GM19467 (cell line): ENCODE measurements around the gene TPST2.
"Not testable (repeated sequence)": the region's sequence is repeated elsewhere in the genome, so short reads cannot be mapped to it uniquely, and the experiment has no call there.

Experiments
- ATAC-seq: cut with Tn5 transposase; IDR thresholded peaks from one replicate; pipeline ENCODE4 v1.9.1; 2021; ENCODE audit warnings: mild to moderate bottlenecking, moderate library complexity; ENCODE audit not compliant: unreplicated experiment

TPST2 gene

GRCh38 chr22:26589845-26590736, at the start of gene TPST2:
Gene TPST2, minus strand, starts transcription at chr22:26590132. Its CDS starts 48,502 bp downstream, at chr22:26541630.
- peak; percentile 56 for ATAC-seq

GRCh38 chr22:26636296-26636695, 46.4 kb upstream of the TPST2 start:
- no peak for ATAC-seq

- no peak for ATAC-seq
Measured at GRCh38 chr22:26635117-26635516, 45.2 kb upstream of the TPST2 start.

- ATAC-seq, result no peak
Measured at GRCh38 chr22:26634189-26634588, 44.3 kb upstream of the TPST2 start.

- ATAC-seq, result no peak
Measured at GRCh38 chr22:26632422-26633155, 42.7 kb upstream of the TPST2 start.

GRCh38 chr22:26631282-26631681, 41.4 kb upstream of the TPST2 start:
- ATAC-seq, result no peak

- no peak for ATAC-seq
Measured at GRCh38 chr22:26629988-26630761, 40.2 kb upstream of the TPST2 start.

- no peak for ATAC-seq
Measured at GRCh38 chr22:26624803-26625202, 34.9 kb upstream of the TPST2 start.

GRCh38 chr22:26623984-26624383, 34.1 kb upstream of the TPST2 start:
- no peak for ATAC-seq

GRCh38 chr22:26621663-26622062, 31.7 kb upstream of the TPST2 start, which contains the start of gene CRYBA4:
Gene CRYBA4, plus strand, starts transcription at chr22:26621963. Its CDS starts 634 bp downstream, at chr22:26622597.
- ATAC-seq, result no peak

GRCh38 chr22:26620197-26620596, 30.3 kb upstream of the TPST2 start:
- ATAC-seq, result no peak

- no peak for ATAC-seq
Measured at GRCh38 chr22:26619510-26619909, 29.6 kb upstream of the TPST2 start.

GRCh38 chr22:26618455-26618854, 28.5 kb upstream of the TPST2 start:
- ATAC-seq, result no peak

- no peak for ATAC-seq
Measured at GRCh38 chr22:26617271-26618199, 27.6 kb upstream of the TPST2 start, which contains the start of gene CRYBB1. Gene CRYBB1, minus strand, starts transcription at chr22:26618027. Its CDS starts 1,708 bp downstream, at chr22:26616319.

- no peak for ATAC-seq
Measured at GRCh38 chr22:26616650-26617049, 26.7 kb upstream of the TPST2 start.

- no peak for ATAC-seq
Measured at GRCh38 chr22:26615830-26616435, 26.0 kb upstream of the TPST2 start.

GRCh38 chr22:26615149-26615548, 25.2 kb upstream of the TPST2 start:
- ATAC-seq, result peak; percentile 44

- ATAC-seq, result no peak
Measured at GRCh38 chr22:26614322-26614721, 24.4 kb upstream of the TPST2 start.

GRCh38 chr22:26613753-26614152, 23.8 kb upstream of the TPST2 start:
- not testable (repeated sequence) for ATAC-seq
